ENCODE data around the gene HAGH. TPM values are rescaled to one million over a fixed set of nuclear protein-coding genes. Genes with fewer than 3 reads are reported as not detected.

Gene HAGH
- polyA plus RNA-seq, 1 donor from 2014 or later: 163 TPM

DNA sequence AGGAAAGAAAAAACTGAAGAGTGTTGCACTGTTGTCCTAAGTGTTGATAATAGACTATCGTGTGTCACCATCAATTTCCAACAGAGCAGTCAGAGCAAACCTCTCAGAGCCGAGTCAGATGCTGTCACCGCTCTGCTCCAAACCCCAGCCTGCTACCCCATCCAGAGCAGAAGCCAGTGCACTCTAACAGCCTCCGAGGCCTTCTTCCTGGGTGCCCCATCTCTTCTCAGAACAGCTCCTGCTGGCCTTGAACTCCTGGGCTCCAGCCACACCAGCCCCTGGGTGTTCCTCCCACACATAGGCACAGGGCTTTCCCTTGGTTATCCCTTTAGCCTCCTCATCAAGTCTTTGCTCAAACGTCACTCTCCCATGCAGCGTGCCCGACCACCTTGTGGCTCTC lies 24.4 kb upstream of the HAGH start:
- peaks cover 17% of the 10 kb centered on the region for H3K27me3 ChIP-seq (ENCODE audit: insufficient read depth, low read depth, low read length)
- no peaks in the 10 kb centered on the region for H3K36me3 ChIP-seq (ENCODE audit: insufficient read depth, low read length)

DNA sequence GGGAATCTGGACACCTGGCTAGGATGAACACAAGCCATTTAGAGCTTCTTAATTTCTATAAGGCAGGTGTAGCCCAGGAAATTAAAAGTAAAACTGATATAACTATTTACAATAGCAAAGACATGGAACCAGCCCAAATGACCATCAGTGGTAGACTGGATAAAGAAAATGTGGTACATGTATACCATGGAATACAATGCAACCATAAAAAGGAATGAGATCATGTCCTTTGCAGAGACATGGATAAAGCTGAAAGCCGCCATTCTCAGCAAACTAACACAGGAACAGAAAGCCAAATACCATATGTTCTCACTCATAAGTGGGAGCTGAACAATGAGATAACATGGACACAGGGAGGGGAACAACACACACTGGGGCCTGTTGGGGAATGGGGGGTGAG lies 19.8 kb upstream of the HAGH start:
- Histone ChIP-seq H3K9me3 (ENCODE audit: low read length) (no peaks in the 10 kb centered on the region), H3K36me3 (ENCODE audit: insufficient read depth, low read length) (no peaks in the 10 kb centered on the region), H3K4me3 (ENCODE audit: low read length) (no peak overlapping the region), H4K20me1 (ENCODE audit: insufficient read depth) (no peaks in the 10 kb centered on the region), H3K27ac (ENCODE audit: low read length) (no peak overlapping the region), H3K79me2 (replicated peaks; ENCODE audit: insufficient read depth, low read length) (no peaks in the 10 kb centered on the region), H3K4me2 (ENCODE audit: low read length) (no peak overlapping the region), H3F3A (ENCODE audit: insufficient read depth, low read length, poor library complexity, severe bottlenecking) (no peaks in the 10 kb centered on the region), H2AFZ (ENCODE audit: low read depth, low read length) (no peak overlapping the region), H3K9ac (ENCODE audit: low read length) (no peak overlapping the region), H3K9me2 (ENCODE audit: insufficient read depth, low read length) (no peaks in the 10 kb centered on the region), H3K27me3 (ENCODE audit: insufficient read depth, low read depth, low read length) (peaks cover 6% of the 10 kb centered on the region)
- TF ChIP-seq EZH2 (IDR thresholded peaks at IDR 0.05; ENCODE audit: borderline replicate concordance, insufficient read depth, low read length, poor library complexity, severe bottlenecking): no peak
- no peak for TF ChIP-seq POLR2AphosphoS5 (IDR thresholded peaks at IDR 0.05)
- no peak for TF ChIP-seq RAD21 (conservative IDR thresholded peaks at IDR 0.05)
- TF ChIP-seq TAF1 (IDR thresholded peaks at IDR 0.05; ENCODE audit: low read depth): no peak
- TF ChIP-seq, protein P1, sequence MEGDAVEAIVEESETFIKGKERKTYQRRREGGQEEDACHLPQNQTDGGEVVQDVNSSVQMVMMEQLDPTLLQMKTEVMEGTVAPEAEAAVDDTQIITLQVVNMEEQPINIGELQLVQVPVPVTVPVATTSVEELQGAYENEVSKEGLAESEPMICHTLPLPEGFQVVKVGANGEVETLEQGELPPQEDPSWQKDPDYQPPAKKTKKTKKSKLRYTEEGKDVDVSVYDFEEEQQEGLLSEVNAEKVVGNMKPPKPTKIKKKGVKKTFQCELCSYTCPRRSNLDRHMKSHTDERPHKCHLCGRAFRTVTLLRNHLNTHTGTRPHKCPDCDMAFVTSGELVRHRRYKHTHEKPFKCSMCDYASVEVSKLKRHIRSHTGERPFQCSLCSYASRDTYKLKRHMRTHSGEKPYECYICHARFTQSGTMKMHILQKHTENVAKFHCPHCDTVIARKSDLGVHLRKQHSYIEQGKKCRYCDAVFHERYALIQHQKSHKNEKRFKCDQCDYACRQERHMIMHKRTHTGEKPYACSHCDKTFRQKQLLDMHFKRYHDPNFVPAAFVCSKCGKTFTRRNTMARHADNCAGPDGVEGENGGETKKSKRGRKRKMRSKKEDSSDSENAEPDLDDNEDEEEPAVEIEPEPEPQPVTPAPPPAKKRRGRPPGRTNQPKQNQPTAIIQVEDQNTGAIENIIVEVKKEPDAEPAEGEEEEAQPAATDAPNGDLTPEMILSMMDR (IDR thresholded peaks at IDR 0.05; ENCODE audit: poor library complexity, severe bottlenecking): no peak
- TF ChIP-seq EP300 (conservative IDR thresholded peaks at IDR 0.05; ENCODE audit: poor library complexity, severe bottlenecking): no peak
- no peak for TF ChIP-seq MXI1 (conservative IDR thresholded peaks at IDR 0.05; ENCODE audit: poor library complexity, severe bottlenecking)
- TF ChIP-seq SMC3 (conservative IDR thresholded peaks at IDR 0.05; ENCODE audit: poor library complexity): no peak
- TF ChIP-seq, protein P2, sequence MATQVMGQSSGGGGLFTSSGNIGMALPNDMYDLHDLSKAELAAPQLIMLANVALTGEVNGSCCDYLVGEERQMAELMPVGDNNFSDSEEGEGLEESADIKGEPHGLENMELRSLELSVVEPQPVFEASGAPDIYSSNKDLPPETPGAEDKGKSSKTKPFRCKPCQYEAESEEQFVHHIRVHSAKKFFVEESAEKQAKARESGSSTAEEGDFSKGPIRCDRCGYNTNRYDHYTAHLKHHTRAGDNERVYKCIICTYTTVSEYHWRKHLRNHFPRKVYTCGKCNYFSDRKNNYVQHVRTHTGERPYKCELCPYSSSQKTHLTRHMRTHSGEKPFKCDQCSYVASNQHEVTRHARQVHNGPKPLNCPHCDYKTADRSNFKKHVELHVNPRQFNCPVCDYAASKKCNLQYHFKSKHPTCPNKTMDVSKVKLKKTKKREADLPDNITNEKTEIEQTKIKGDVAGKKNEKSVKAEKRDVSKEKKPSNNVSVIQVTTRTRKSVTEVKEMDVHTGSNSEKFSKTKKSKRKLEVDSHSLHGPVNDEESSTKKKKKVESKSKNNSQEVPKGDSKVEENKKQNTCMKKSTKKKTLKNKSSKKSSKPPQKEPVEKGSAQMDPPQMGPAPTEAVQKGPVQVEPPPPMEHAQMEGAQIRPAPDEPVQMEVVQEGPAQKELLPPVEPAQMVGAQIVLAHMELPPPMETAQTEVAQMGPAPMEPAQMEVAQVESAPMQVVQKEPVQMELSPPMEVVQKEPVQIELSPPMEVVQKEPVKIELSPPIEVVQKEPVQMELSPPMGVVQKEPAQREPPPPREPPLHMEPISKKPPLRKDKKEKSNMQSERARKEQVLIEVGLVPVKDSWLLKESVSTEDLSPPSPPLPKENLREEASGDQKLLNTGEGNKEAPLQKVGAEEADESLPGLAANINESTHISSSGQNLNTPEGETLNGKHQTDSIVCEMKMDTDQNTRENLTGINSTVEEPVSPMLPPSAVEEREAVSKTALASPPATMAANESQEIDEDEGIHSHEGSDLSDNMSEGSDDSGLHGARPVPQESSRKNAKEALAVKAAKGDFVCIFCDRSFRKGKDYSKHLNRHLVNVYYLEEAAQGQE (IDR thresholded peaks at IDR 0.05; ENCODE audit: borderline replicate concordance): no peak

More for the DNA sequence above, 24.4 kb upstream of the HAGH start:
- H3K27ac ChIP-seq (ENCODE audit: low read length): no peak overlapping the region
- H3K9ac ChIP-seq (ENCODE audit: low read length): no peak overlapping the region
- no peaks in the 10 kb centered on the region for H4K20me1 ChIP-seq (ENCODE audit: insufficient read depth)
- no peak overlapping the region for H3K4me3 ChIP-seq (ENCODE audit: low read length)
- H2AFZ ChIP-seq (ENCODE audit: low read depth, low read length): no peak overlapping the region
- H3K4me2 ChIP-seq (ENCODE audit: low read length): no peak overlapping the region
- no peaks in the 10 kb centered on the region for H3K9me3 ChIP-seq (ENCODE audit: low read length)
- H3F3A ChIP-seq (ENCODE audit: insufficient read depth, low read length, poor library complexity, severe bottlenecking): no peaks in the 10 kb centered on the region
- no peaks in the 10 kb centered on the region for H3K79me2 ChIP-seq (replicated peaks; ENCODE audit: insufficient read depth, low read length)
- TF ChIP-seq RAD21 (conservative IDR thresholded peaks at IDR 0.05): no peak
- TF ChIP-seq POLR2AphosphoS5 (IDR thresholded peaks at IDR 0.05): no peak
- no peak for TF ChIP-seq MXI1 (conservative IDR thresholded peaks at IDR 0.05; ENCODE audit: poor library complexity, severe bottlenecking)
- TF ChIP-seq TAF1 (IDR thresholded peaks at IDR 0.05; ENCODE audit: low read depth): no peak
- TF ChIP-seq, protein P2 (IDR thresholded peaks at IDR 0.05; ENCODE audit: borderline replicate concordance): no peak
- TF ChIP-seq, protein P1 (IDR thresholded peaks at IDR 0.05; ENCODE audit: poor library complexity, severe bottlenecking): no peak
- TF ChIP-seq SMC3 (conservative IDR thresholded peaks at IDR 0.05; ENCODE audit: poor library complexity): no peak
- no peak for TF ChIP-seq EZH2 (IDR thresholded peaks at IDR 0.05; ENCODE audit: borderline replicate concordance, insufficient read depth, low read length, poor library complexity, severe bottlenecking)
- no peak for TF ChIP-seq EP300 (conservative IDR thresholded peaks at IDR 0.05; ENCODE audit: poor library complexity, severe bottlenecking)
- H3K9me2 ChIP-seq (ENCODE audit: insufficient read depth, low read length): no peaks in the 10 kb centered on the region

All from neural cell (in vitro differentiated cells).